ENCODE results near the gene CPZ. TPM values are rescaled to one million over a fixed set of nuclear protein-coding genes. Genes with fewer than 3 reads are reported as not detected.

The CPZ gene
- polyA plus RNA-seq, 3 donors, result not detected

DNA sequence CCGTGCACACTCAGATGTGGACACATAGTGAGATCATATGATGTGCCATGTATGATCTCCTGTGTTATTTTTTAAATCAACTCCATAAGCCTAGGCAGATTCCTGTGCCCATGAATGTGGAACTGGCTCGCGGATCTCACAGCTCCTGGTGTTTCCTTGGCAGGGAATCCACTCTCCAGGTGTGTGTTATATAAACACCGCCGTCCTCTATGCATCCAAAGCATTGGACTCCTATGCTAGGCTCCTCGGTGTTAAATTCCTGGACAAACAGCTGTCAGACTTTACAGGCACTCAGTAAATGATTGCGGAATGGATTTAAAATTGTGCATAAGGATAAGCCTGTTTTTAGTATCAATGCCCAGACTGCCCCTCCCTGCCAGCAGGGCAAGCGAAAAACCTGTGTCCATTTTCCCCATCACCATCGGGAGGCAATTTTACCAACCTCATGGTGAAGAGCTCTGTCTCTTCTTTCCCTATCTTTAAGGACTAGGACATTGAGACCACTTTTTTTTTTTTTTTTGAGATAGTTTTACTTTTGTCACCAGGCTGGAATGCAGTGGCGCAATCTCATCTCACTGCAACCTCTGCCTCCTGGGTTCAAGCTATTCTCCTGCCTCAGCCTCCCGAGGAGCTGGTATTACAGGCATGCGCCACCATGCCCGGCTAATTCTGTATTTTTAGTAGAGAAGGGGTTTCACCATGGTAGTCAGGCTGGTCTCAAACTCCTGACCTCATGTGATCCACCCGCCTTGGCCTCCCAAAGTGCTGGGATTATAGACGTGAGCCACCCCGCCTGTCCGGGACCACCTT, 36.0 kb upstream of the CPZ start:
- no peaks in the 10 kb centered on the region for H3K36me3 Mint-ChIP-seq
- no peak overlapping the region for H3K4me3 Mint-ChIP-seq
- no peak overlapping the region for H3K4me2 ChIP-seq (replicated peaks; ENCODE audit: extremely low read depth, low read length, poor library complexity, severe bottlenecking)
- no peaks in the 10 kb centered on the region for H3K9me3 ChIP-seq (replicated peaks in 1 of 2; ENCODE audit: control insufficient read depth in 1 of 2, insufficient read depth in 1 of 2, low read length in 2 of 2)
- intact Hi-C loops (cut with micrococcal nuclease), result no loop called here
- 95% methylated on average over 9 of the region's 17 CpGs for WGBS (ENCODE audit: insufficient coverage)
- H4K20me1 ChIP-seq (ENCODE audit: insufficient read depth, low read length), result no peaks in the 10 kb centered on the region
- H2AFZ ChIP-seq (ENCODE audit: insufficient read depth, low read depth, low read length, poor library complexity, severe bottlenecking), result no peak overlapping the region
- H3K27me3 Mint-ChIP-seq (ENCODE audit: low read depth in 3 of 3), result peaks cover 2 to 3% (median 2%) of the 10 kb centered on the region in 3 donors
- H3K9ac ChIP-seq (ENCODE audit: insufficient read depth, low read length, poor library complexity, severe bottlenecking), result no peak overlapping the region
- H3K9me3 Mint-ChIP-seq, result peaks cover 0 to 3% (median 0%) of the 10 kb centered on the region in 7 donors
- H3K79me2 ChIP-seq (ENCODE audit: insufficient read depth, low read length), result no peaks in the 10 kb centered on the region
- no peaks in the 10 kb centered on the region for H3K4me1 Mint-ChIP-seq
- no peaks in the 10 kb centered on the region for H3K4me1 ChIP-seq (ENCODE audit: control insufficient read depth in 1 of 2, insufficient read depth in 2 of 2, low read length in 2 of 2)
- TF ChIP-seq CTCF (IDR thresholded peaks at IDR 0.05), result no peak
- DNase-seq, result no peak
- no peak overlapping the region for H3K27ac ChIP-seq (ENCODE audit: low read depth in 1 of 2, low read length in 2 of 2)
- peak overlapping the region in 1 of 7 donors; percentile 23 for H3K27ac Mint-ChIP-seq
- no peak overlapping the region for H3K4me3 ChIP-seq (replicated peaks in 1 of 3; ENCODE audit: low read depth in 2 of 3, low read length in 3 of 3)
- no peaks in the 10 kb centered on the region for H3K27me3 ChIP-seq (ENCODE audit: control insufficient read depth in 2 of 2, insufficient read depth in 2 of 2, low read length in 2 of 2)
- H3K36me3 ChIP-seq (replicated peaks in 1 of 2; ENCODE audit: control insufficient read depth in 1 of 2, insufficient read depth in 2 of 2, low read length in 2 of 2), result no peaks in the 10 kb centered on the region

GRCh38 chr4:8557151-8558076, 35.2 kb upstream of the CPZ start:
- H3K36me3 ChIP-seq (replicated peaks in 1 of 2; ENCODE audit: control insufficient read depth in 1 of 2, insufficient read depth in 2 of 2, low read length in 2 of 2), result no peaks in the 10 kb centered on the region
- 81% methylated on average over 18 of the region's 21 CpGs for WGBS (ENCODE audit: insufficient coverage)
- intact Hi-C loops (cut with micrococcal nuclease), result no loop called here
- no peaks in the 10 kb centered on the region for H3K79me2 ChIP-seq (ENCODE audit: insufficient read depth, low read length)
- H3K27ac ChIP-seq (ENCODE audit: low read depth in 1 of 2, low read length in 2 of 2), result no peak overlapping the region
- no peak overlapping the region for H3K4me3 ChIP-seq (replicated peaks in 1 of 3; ENCODE audit: low read depth in 2 of 3, low read length in 3 of 3)
- Mint-ChIP-seq H3K4me3 (no peak overlapping the region), H3K36me3 (no peaks in the 10 kb centered on the region), H3K27ac (peak overlapping the region in 1 of 7 donors; percentile 24), H3K9me3 (peaks cover 0 to 3% (median 0%) of the 10 kb centered on the region in 7 donors), H3K27me3 (ENCODE audit: low read depth in 3 of 3) (peaks cover 2 to 3% (median 2%) of the 10 kb centered on the region in 3 donors), H3K4me1 (no peaks in the 10 kb centered on the region)
- H3K4me2 ChIP-seq (replicated peaks; ENCODE audit: extremely low read depth, low read length, poor library complexity, severe bottlenecking), result no peak overlapping the region
- no peak for TF ChIP-seq CTCF (IDR thresholded peaks at IDR 0.05)
- H3K4me1 ChIP-seq (ENCODE audit: control insufficient read depth in 1 of 2, insufficient read depth in 2 of 2, low read length in 2 of 2), result no peaks in the 10 kb centered on the region
- H3K27me3 ChIP-seq (ENCODE audit: control insufficient read depth in 2 of 2, insufficient read depth in 2 of 2, low read length in 2 of 2), result no peaks in the 10 kb centered on the region
- no peak for DNase-seq
- H3K9ac ChIP-seq (ENCODE audit: insufficient read depth, low read length, poor library complexity, severe bottlenecking), result no peak overlapping the region
- H2AFZ ChIP-seq (ENCODE audit: insufficient read depth, low read depth, low read length, poor library complexity, severe bottlenecking), result no peak overlapping the region
- H4K20me1 ChIP-seq (ENCODE audit: insufficient read depth, low read length), result no peaks in the 10 kb centered on the region
- H3K9me3 ChIP-seq (replicated peaks in 1 of 2; ENCODE audit: control insufficient read depth in 1 of 2, insufficient read depth in 1 of 2, low read length in 2 of 2), result no peaks in the 10 kb centered on the region
